BLaER1 (cell line): ENCODE data around the gene FLYWCH2.
A peak's percentile ranks its signal among the peaks of the same experiment; 100 is the strongest.

ENCODE experiments used
- H3K27ac ChIP-seq: shearing (Covaris generic); formaldehyde crosslinking; 2 replicates; pipeline ENCODE4 v1.8.1; 2022
- H3K27me3 ChIP-seq: shearing (Covaris generic); formaldehyde crosslinking; 2 replicates; pipeline ENCODE4 v1.8.1; 2022
- H3K36me3 ChIP-seq: shearing (Covaris generic); formaldehyde crosslinking; 2 replicates; pipeline ENCODE4 v1.8.1; 2022
- H3K4me1 ChIP-seq: shearing (Covaris generic); formaldehyde crosslinking; 2 replicates; pipeline ENCODE4 v1.8.1; 2022
- H3K4me2 ChIP-seq: shearing (Covaris generic); formaldehyde crosslinking; 2 replicates; pipeline ENCODE4 v1.8.1; 2022
- H3K4me3 ChIP-seq: shearing (Covaris generic); formaldehyde crosslinking; 2 replicates; pipeline ENCODE4 v1.8.1; 2022
- H3K9ac ChIP-seq: shearing (Covaris generic); formaldehyde crosslinking; 2 replicates; pipeline ENCODE4 v1.8.1; 2022
- H3K9me3 ChIP-seq: shearing (Covaris generic); formaldehyde crosslinking; 2 replicates; pipeline ENCODE4 v1.8.1; 2022
- H4K20me1 ChIP-seq: shearing (Covaris generic); formaldehyde crosslinking; 2 replicates; pipeline ENCODE4 v1.8.1; 2022
- Cebpa-rat ChIP-seq: shearing (Covaris generic); IDR thresholded peaks from 2 replicates; pipeline ENCODE4 v1.8.1; 2022

Gene FLYWCH2

GRCh38 chr16:2841606-2842339 lies 41.2 kb upstream of the FLYWCH2 start:
- no peak for TF ChIP-seq Cebpa-rat
- no peaks in the 10 kb centered on the region for H3K9me3 ChIP-seq
- peaks cover 33% of the 10 kb centered on the region for H3K4me1 ChIP-seq
- H3K27ac ChIP-seq, result peak overlapping the region; percentile 75
- peak overlapping the region; percentile 84 for H3K4me2 ChIP-seq
- no peaks in the 10 kb centered on the region for H4K20me1 ChIP-seq
- H3K4me3 ChIP-seq, result peak overlapping the region; percentile 4
- H3K36me3 ChIP-seq, result no peaks in the 10 kb centered on the region
- no peaks in the 10 kb centered on the region for H3K27me3 ChIP-seq
- peak overlapping the region; percentile 10; the same call in 1 of the 2 replicates for H3K9ac ChIP-seq

GRCh38 chr16:2842340-2843000 lies 40.5 kb upstream of the FLYWCH2 start:
- Histone ChIP-seq H3K27ac (peak overlapping the region; percentile 75), H4K20me1 (no peaks in the 10 kb centered on the region), H3K36me3 (no peaks in the 10 kb centered on the region), H3K9ac (no peak overlapping the region), H3K27me3 (no peaks in the 10 kb centered on the region), H3K4me2 (peak overlapping the region; percentile 84), H3K4me3 (peak overlapping the region; percentile 4; the same call in 1 of the 2 replicates), H3K4me1 (peaks cover 33% of the 10 kb centered on the region), H3K9me3 (no peaks in the 10 kb centered on the region)
- TF ChIP-seq Cebpa-rat, result no peak

- Histone ChIP-seq H3K4me3 (no peak overlapping the region), H3K27ac (peak overlapping the region; percentile 26; the same call in 1 of the 2 replicates), H3K4me2 (no peak overlapping the region), H4K20me1 (no peaks in the 10 kb centered on the region), H3K27me3 (no peaks in the 10 kb centered on the region), H3K9me3 (no peaks in the 10 kb centered on the region), H3K4me1 (peaks cover 33% of the 10 kb centered on the region), H3K36me3 (no peaks in the 10 kb centered on the region), H3K9ac (no peak overlapping the region)
- no peak for TF ChIP-seq Cebpa-rat
Measured at GRCh38 chr16:2843526-2843925, 39.5 kb upstream of the FLYWCH2 start.

- Histone ChIP-seq H3K9me3 (no peaks in the 10 kb centered on the region), H3K4me1 (peaks cover 29% of the 10 kb centered on the region), H3K9ac (no peak overlapping the region), H3K4me3 (no peak overlapping the region), H3K27ac (no peak overlapping the region), H3K36me3 (no peaks in the 10 kb centered on the region), H3K27me3 (no peaks in the 10 kb centered on the region), H3K4me2 (no peak overlapping the region), H4K20me1 (no peaks in the 10 kb centered on the region)
- TF ChIP-seq Cebpa-rat, result no peak
Measured at GRCh38 chr16:2845116-2845515, 37.9 kb upstream of the FLYWCH2 start.

- Histone ChIP-seq H3K9ac (no peak overlapping the region), H3K9me3 (no peaks in the 10 kb centered on the region), H4K20me1 (no peaks in the 10 kb centered on the region), H3K36me3 (no peaks in the 10 kb centered on the region), H3K4me2 (no peak overlapping the region), H3K27ac (no peak overlapping the region), H3K4me3 (no peak overlapping the region), H3K27me3 (no peaks in the 10 kb centered on the region), H3K4me1 (peaks cover 13% of the 10 kb centered on the region)
- TF ChIP-seq Cebpa-rat, result no peak
Measured at GRCh38 chr16:2846511-2847310, 36.3 kb upstream of the FLYWCH2 start.

- H3K4me3 ChIP-seq, result no peak overlapping the region
- H3K9me3 ChIP-seq, result peaks cover 13% of the 10 kb centered on the region
- no peak for TF ChIP-seq Cebpa-rat
- H3K27ac ChIP-seq, result no peak overlapping the region
- H3K36me3 ChIP-seq, result no peaks in the 10 kb centered on the region
- no peak overlapping the region for H3K9ac ChIP-seq
- no peaks in the 10 kb centered on the region for H4K20me1 ChIP-seq
- H3K27me3 ChIP-seq, result no peaks in the 10 kb centered on the region
- H3K4me2 ChIP-seq, result no peak overlapping the region
- 0 out of 2 replicates have a peak, but pooled peaks cover 4% of the 10 kb centered on the region for H3K4me1 ChIP-seq
Measured at GRCh38 chr16:2848933-2849725, 33.9 kb upstream of the FLYWCH2 start.

- Histone ChIP-seq H3K27me3 (peaks cover 15% of the 10 kb centered on the region), H3K27ac (no peak overlapping the region), H3K4me2 (no peak overlapping the region), H3K9ac (no peak overlapping the region), H3K9me3 (peaks cover 21% of the 10 kb centered on the region), H4K20me1 (no peaks in the 10 kb centered on the region), H3K36me3 (no peaks in the 10 kb centered on the region), H3K4me1 (peaks cover 5% of the 10 kb centered on the region; the same call in 1 of the 2 replicates), H3K4me3 (no peak overlapping the region)
- no peak for TF ChIP-seq Cebpa-rat
Measured at GRCh38 chr16:2852003-2852730, 30.8 kb upstream of the FLYWCH2 start.

GRCh38 chr16:2852731-2853507 lies 30.1 kb upstream of the FLYWCH2 start:
- Histone ChIP-seq H3K4me1 (peaks cover 13% of the 10 kb centered on the region), H3K27me3 (peaks cover 23% of the 10 kb centered on the region), H3K4me2 (no peak overlapping the region), H4K20me1 (no peaks in the 10 kb centered on the region), H3K9ac (no peak overlapping the region), H3K27ac (no peak overlapping the region), H3K36me3 (no peaks in the 10 kb centered on the region), H3K9me3 (peaks cover 21% of the 10 kb centered on the region), H3K4me3 (no peak overlapping the region)
- TF ChIP-seq Cebpa-rat, result no peak
